ENCODE measurements around the gene PGAM5. TPM values are rescaled to one million over a fixed set of nuclear protein-coding genes. Genes with fewer than 3 reads are reported as not detected.

Gene PGAM5
- polyA plus RNA-seq, 1 of the 3 experiments (the other 2 are of a cell fraction), result 22.5 TPM

DNA sequence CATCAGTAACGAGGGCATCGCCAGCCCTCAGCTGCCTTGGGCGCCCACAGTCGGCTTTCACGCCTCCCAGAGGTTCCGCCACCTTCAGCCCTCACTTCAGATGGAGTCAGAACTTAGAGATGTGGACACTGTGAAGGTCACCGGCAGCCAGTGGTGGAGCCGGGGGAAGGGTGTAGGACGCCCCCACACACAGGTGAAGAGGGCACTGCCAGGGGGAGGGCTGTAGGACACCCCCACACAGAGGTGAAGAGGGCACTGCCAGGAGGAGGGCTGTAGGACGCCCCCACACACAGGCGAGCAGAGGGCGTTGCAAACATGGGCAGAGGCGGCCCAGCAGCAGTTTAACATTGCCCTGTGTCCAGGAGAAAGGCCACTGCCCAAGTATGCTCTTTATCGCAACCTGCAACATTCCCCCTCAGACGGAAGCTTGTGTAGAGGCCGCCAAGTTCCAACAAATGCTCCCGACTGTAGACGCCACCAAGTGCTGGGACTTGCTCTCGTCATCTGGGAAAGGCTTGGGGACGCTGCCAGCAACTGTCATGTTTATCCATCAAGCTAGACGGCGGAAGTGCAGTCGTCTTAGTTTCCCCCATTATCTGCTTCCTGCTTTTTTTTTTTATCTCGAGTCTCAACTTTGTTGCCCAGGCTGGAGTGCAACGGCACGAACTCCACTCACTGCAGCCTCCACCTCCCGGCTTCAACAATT is 55.9 kb downstream of the PGAM5 start (continued):
- TF ChIP-seq, protein P1, sequence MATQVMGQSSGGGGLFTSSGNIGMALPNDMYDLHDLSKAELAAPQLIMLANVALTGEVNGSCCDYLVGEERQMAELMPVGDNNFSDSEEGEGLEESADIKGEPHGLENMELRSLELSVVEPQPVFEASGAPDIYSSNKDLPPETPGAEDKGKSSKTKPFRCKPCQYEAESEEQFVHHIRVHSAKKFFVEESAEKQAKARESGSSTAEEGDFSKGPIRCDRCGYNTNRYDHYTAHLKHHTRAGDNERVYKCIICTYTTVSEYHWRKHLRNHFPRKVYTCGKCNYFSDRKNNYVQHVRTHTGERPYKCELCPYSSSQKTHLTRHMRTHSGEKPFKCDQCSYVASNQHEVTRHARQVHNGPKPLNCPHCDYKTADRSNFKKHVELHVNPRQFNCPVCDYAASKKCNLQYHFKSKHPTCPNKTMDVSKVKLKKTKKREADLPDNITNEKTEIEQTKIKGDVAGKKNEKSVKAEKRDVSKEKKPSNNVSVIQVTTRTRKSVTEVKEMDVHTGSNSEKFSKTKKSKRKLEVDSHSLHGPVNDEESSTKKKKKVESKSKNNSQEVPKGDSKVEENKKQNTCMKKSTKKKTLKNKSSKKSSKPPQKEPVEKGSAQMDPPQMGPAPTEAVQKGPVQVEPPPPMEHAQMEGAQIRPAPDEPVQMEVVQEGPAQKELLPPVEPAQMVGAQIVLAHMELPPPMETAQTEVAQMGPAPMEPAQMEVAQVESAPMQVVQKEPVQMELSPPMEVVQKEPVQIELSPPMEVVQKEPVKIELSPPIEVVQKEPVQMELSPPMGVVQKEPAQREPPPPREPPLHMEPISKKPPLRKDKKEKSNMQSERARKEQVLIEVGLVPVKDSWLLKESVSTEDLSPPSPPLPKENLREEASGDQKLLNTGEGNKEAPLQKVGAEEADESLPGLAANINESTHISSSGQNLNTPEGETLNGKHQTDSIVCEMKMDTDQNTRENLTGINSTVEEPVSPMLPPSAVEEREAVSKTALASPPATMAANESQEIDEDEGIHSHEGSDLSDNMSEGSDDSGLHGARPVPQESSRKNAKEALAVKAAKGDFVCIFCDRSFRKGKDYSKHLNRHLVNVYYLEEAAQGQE (IDR thresholded peaks at IDR 0.05; ENCODE audit: low read depth, low read length), result no peak
- TF ChIP-seq, protein P2, sequence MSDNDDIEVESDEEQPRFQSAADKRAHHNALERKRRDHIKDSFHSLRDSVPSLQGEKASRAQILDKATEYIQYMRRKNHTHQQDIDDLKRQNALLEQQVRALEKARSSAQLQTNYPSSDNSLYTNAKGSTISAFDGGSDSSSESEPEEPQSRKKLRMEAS (IDR thresholded peaks at IDR 0.05; ENCODE audit: low read depth), result no peak
- TF ChIP-seq FOSL2 (IDR thresholded peaks at IDR 0.05; ENCODE audit: borderline replicate concordance, low read depth), result no peak
- no peak for TF ChIP-seq POLR2AphosphoS5 (IDR thresholded peaks at IDR 0.05; ENCODE audit: low read depth, low read length)
- TF ChIP-seq USF1 (IDR thresholded peaks at IDR 0.05; ENCODE audit: borderline replicate concordance, low read depth), result no peak
- TF ChIP-seq SMC3 (IDR thresholded peaks at IDR 0.05; ENCODE audit: low read depth, low read length), result no peak

- H3K4me3 ChIP-seq (ENCODE audit: low read depth in 2 of 2, low read length in 1 of 2), result no peak overlapping the region
- WGBS (ENCODE audit: low lambda C conversion rate), result 96% methylated on average over 12 of the region's 15 CpGs
- CTCF ChIA-PET, result interaction anchor here (1.8 kb wide), 1 partner anchor 9 kb away, joined by 6 read pairs; no protein-coding TSS in a partner anchor
- H3K27me3 ChIP-seq (ENCODE audit: insufficient read depth), result no peaks in the 10 kb centered on the region
- H3K9ac ChIP-seq, result no peak overlapping the region
- POLR2A ChIA-PET, result no interaction called here
- H3K36me3 ChIP-seq (replicated peaks in 1 of 2; ENCODE audit: control insufficient read depth in 1 of 2, insufficient read depth in 2 of 2, low read length in 1 of 2), result peaks cover 31 to 61% of the 10 kb centered on the region in 2 experiments
- no peak overlapping the region for H3K27ac ChIP-seq (ENCODE audit: low read depth in 2 of 2, low read length in 1 of 2)
- H3K79me2 ChIP-seq (ENCODE audit: insufficient read depth), result peaks cover 5% of the 10 kb centered on the region; the same call in 1 of the 2 replicates
- no peak overlapping the region for H2AFZ ChIP-seq (ENCODE audit: low read depth)
- H3F3A ChIP-seq (replicated peaks; ENCODE audit: insufficient read depth), result peaks cover 53% of the 10 kb centered on the region
- H3K4me2 ChIP-seq, result no peak overlapping the region
- no peak for DNase-seq
- no peaks in the 10 kb centered on the region for H3K9me2 ChIP-seq
- peaks cover 9% of the 10 kb centered on the region; the same call in 1 of the 2 replicates for H4K20me1 ChIP-seq (ENCODE audit: insufficient read depth)
- H3K4me1 ChIP-seq (ENCODE audit: control insufficient read depth in 1 of 2, insufficient read depth in 2 of 2, low read depth in 1 of 2, low read length in 1 of 2), result peaks cover 2 to 5% of the 10 kb centered on the region in 2 experiments; a peak in 2 of 4 replicates
- H3K9me3 ChIP-seq, result no peaks in the 10 kb centered on the region
- TF ChIP-seq MXI1 (IDR thresholded peaks at IDR 0.05; ENCODE audit: low read depth, low read length) (no peak), NFIC (IDR thresholded peaks at IDR 0.05; ENCODE audit: borderline replicate concordance) (no peak)
- TF ChIP-seq, protein P1 (IDR thresholded peaks at IDR 0.05; ENCODE audit: low read depth, low read length), result no peak
These were observed 60.6 kb downstream of the PGAM5 start for GRCh38 chr12:132771126-132771838.

Small RNA genes lying within 50 kb of the gene (small RNA-seq; reads per million reads assigned to genes)
- gene RNA5SP379, result 0 to 1.1 (median 0) reads per million in 7 experiments

Other genes with a start within 250 kb of the PGAM5 start
- gene FBRSL1, start 220.7 kb upstream of the PGAM5 start, polyA plus RNA-seq (2012; rRNA removed), result 3.3 and 5.5 TPM in 2 replicates
- gene LRCOL1, start 100.3 kb upstream of the PGAM5 start, polyA plus RNA-seq (2012; rRNA removed), result 0.44 and 1.1 TPM in 2 replicates
- gene P2RX2, start 92.1 kb upstream of the PGAM5 start, polyA plus RNA-seq (2012; rRNA removed), result 0.03 TPM in 1 of 2 replicates, not detected in the other
- 17.8 and 20.1 TPM in 2 replicates for gene POLE, start 23.5 kb upstream of the PGAM5 start, polyA plus RNA-seq (2012; rRNA removed)
- 25.4 and 35.8 TPM in 2 replicates for gene PXMP2, start 23.3 kb upstream of the PGAM5 start, polyA plus RNA-seq (2012; rRNA removed)
- 55.1 and 85.2 TPM in 2 replicates for gene ANKLE2, start 51.0 kb downstream of the PGAM5 start, polyA plus RNA-seq (2012; rRNA removed)
- 16.9 and 18.0 TPM in 2 replicates for gene GOLGA3, start 118.0 kb downstream of the PGAM5 start, polyA plus RNA-seq (2012; rRNA removed)
- 31.6 and 39.3 TPM in 2 replicates for gene CHFR, start 176.8 kb downstream of the PGAM5 start, polyA plus RNA-seq (2012; rRNA removed)
- 4.0 and 6.9 TPM in 2 replicates for gene ZNF605, start 245.5 kb downstream of the PGAM5 start, polyA plus RNA-seq (2012; rRNA removed)